Upper lobe of left lung (tissue), 6 donors: Measurements from ENCODE around the gene SPOCK2. TPM values are rescaled to one million over a fixed set of nuclear protein-coding genes. Genes with fewer than 3 reads are reported as not detected.

Experiments
- ATAC-seq, 2 donors: fragments of 200-7000 bp; cut with Tn5 transposase; one replicate each; pipeline ENCODE4 v1.9.1; 2022; ENCODE audit warnings: mild to moderate bottlenecking in 2 of 2, moderate library complexity in 2 of 2; ENCODE audit not compliant: low FRiP score in 2 of 2
- DNase-seq, 2 donors: peaks; one replicate each; pipeline ENCODE4 v3.0.0-alpha.2; 2019 to 2020
- H3K27ac ChIP-seq, 4 donors: fragments of 200-600 bp; sonication (generic); one replicate each; pipeline ENCODE4 v1.5.1; 2016 to 2019
- H3K27me3 ChIP-seq, 4 donors: fragments of 200-600 bp; sonication (generic); one replicate each; pipeline ENCODE4 v1.5.1; 2017 to 2019
- H3K36me3 ChIP-seq, 4 donors: fragments of 200-600 bp; sonication (generic); one replicate each; pipeline ENCODE4 v1.5.1; 2016 to 2019
- H3K4me1 ChIP-seq, 4 donors: fragments of 200-600 bp; sonication (generic); one replicate each; pipeline ENCODE4 v1.5.1; 2018 to 2019
- H3K4me3 ChIP-seq, 4 donors: fragments of 200-600 bp; sonication (generic); one replicate each; pipeline ENCODE4 v1.5.1; 2017 to 2019; ENCODE audit warnings: mild to moderate bottlenecking in 2 of 4, moderate library complexity in 1 of 4
- H3K9me3 ChIP-seq, 4 donors: fragments of 200-600 bp; sonication (generic); one replicate each; pipeline ENCODE4 v1.5.1; 2018 to 2019
- EP300 ChIP-seq, 4 donors: sonication (generic); formaldehyde crosslinking; IDR thresholded peaks; one replicate each; pipeline ENCODE4 v1.5.1; 2017; ENCODE audit warnings: antibody characterized with exemption in 4 of 4, control low read depth in 2 of 4
- POLR2A ChIP-seq, 4 donors: fragments of 450-650 bp; IDR thresholded peaks; one replicate each; pipeline ENCODE4 v1.5.1; 2016 to 2017; ENCODE audit warnings: antibody characterized with exemption in 4 of 4, mild to moderate bottlenecking in 2 of 4
- POLR2AphosphoS5 ChIP-seq, 2 donors: sonication (generic); formaldehyde crosslinking; IDR thresholded peaks; one replicate each; pipeline ENCODE4 v1.5.1; 2017; ENCODE audit warnings: antibody characterized with exemption in 2 of 2
- WGBS, 2 donors: methylation state at CpG; one replicate each; pipeline ENCODE4 v1.1.5; 2017 to 2018; 5-methylcytosine and 5-hydroxymethylcytosine counted together
- total RNA-seq, 6 donors: library from RNA; depleted of rRNA in 4 of 6; stranded (reverse); fragments of >200 nt in 4 of 6; gene quantifications; one replicate each; pipeline versions ENCODE4 v1.1.0 to v1.2.1, GENCODE V29; 2016 to 2021
- TF ChIP-seq, protein P1 (sequence below), 6 experiments: fragments of 450-650 bp in 4 of 6; fragments of 200-600 bp in 2 of 6; sonication (generic) in 2 of 6; IDR thresholded peaks; one replicate each; pipeline ENCODE4 v1.5.1; 2016 to 2019; ENCODE audit warnings: antibody characterized with exemption in 6 of 6
- donor health status: DM: no; HTN: no; CAD: no; lungs with moderate emphysema.
- donor health status: DM: no; HTN: yes; CAD: no; lungs with severe emphysema.

SPOCK2 gene
- total RNA-seq, 6 donors from 2014 or later: 62.9 to 532 (median 159) TPM

DNA sequence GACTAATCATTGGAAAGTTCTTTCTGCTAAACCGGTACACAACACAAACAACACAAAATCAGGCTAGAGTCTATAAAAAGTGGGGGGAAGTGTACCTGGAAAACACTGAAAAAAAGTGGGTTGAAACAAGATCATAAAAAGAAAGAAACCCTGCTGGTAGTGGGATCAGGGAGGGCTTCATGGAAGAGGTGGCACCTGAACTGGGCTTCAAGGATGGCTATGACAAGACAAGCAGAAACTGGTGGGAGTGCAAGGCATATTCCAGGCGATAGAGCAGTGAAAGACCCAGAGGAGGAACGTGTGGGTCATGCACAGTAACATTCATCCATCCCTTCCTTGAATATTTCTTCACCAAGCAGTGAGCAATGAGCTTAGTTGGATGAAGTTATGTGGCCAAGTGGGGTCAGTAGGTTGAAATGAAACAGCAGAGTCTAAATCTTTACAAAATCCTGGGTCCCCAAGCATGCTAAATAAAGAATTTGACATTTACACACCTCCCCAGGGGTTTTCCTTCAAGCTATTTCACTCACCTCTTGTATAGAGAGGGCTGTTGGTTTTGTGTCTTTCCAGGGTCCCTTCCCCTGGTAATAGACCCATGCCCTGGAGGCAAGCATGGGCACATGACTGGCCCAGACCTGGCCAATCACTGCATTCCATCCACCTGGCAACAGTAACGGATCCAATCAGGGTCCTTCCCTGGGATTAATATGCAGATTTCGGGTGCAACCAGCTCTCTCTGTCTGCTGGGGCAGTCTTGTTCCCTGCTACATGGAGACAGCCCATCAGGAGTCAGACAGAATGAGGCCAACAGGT is 38.2 kb downstream of the SPOCK2 start:
- ATAC-seq (no peak), DNase-seq (no peak)
- Histone ChIP-seq H3K4me3 (no peak overlapping the region), H3K36me3 (no peaks in the 10 kb centered on the region), H3K9me3 (no peaks in the 10 kb centered on the region), H3K4me1 (peaks cover 0 to 2% (median 0%) of the 10 kb centered on the region in 4 donors), H3K27me3 (no peaks in the 10 kb centered on the region), H3K27ac (no peak overlapping the region)
- TF ChIP-seq EP300 (IDR thresholded peaks at IDR 0.05): no peak
- TF ChIP-seq POLR2AphosphoS5 (IDR thresholded peaks at IDR 0.05): no peak
- TF ChIP-seq POLR2A (IDR thresholded peaks at IDR 0.05): no peak
- TF ChIP-seq, protein P1, sequence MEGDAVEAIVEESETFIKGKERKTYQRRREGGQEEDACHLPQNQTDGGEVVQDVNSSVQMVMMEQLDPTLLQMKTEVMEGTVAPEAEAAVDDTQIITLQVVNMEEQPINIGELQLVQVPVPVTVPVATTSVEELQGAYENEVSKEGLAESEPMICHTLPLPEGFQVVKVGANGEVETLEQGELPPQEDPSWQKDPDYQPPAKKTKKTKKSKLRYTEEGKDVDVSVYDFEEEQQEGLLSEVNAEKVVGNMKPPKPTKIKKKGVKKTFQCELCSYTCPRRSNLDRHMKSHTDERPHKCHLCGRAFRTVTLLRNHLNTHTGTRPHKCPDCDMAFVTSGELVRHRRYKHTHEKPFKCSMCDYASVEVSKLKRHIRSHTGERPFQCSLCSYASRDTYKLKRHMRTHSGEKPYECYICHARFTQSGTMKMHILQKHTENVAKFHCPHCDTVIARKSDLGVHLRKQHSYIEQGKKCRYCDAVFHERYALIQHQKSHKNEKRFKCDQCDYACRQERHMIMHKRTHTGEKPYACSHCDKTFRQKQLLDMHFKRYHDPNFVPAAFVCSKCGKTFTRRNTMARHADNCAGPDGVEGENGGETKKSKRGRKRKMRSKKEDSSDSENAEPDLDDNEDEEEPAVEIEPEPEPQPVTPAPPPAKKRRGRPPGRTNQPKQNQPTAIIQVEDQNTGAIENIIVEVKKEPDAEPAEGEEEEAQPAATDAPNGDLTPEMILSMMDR (IDR thresholded peaks at IDR 0.05): no peak
- 87 to 90% methylated on average over 5 of the region's 5 CpGs for WGBS, 2 donors

DNA sequence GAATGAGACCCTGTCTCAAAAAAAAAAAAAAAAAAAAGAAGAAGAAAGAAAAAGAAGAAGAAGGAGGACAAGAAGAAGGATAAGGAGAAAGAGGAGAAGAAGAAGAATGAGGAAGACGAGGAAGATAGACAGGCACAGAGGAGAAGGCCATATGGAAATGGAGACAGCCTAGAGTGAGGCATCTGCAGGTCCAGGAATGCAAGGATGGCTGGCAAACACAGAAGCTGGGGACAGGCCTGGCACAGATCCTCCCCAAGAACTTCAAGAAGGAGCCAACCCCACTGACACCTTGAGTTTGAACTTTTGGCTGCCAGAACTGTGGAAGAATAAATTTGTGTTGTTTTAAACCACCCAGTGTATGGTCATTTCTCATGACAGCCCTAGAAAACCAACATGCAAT is 38.9 kb downstream of the SPOCK2 start:
- WGBS, 2 donors: 82 to 86% methylated on average over 1 of the region's 1 CpG
- TF ChIP-seq, protein P1 (IDR thresholded peaks at IDR 0.05): no peak
- TF ChIP-seq EP300 (IDR thresholded peaks at IDR 0.05) (no peak), POLR2A (IDR thresholded peaks at IDR 0.05) (no peak), POLR2AphosphoS5 (IDR thresholded peaks at IDR 0.05) (no peak)
- no peaks in the 10 kb centered on the region for H3K36me3 ChIP-seq
- no peaks in the 10 kb centered on the region for H3K9me3 ChIP-seq
- H3K27me3 ChIP-seq: no peaks in the 10 kb centered on the region
- peaks cover under 1 to 5% (median 2%) of the 10 kb centered on the region in 4 donors for H3K4me1 ChIP-seq
- H3K27ac ChIP-seq: no peak overlapping the region
- H3K4me3 ChIP-seq: no peak overlapping the region
- ATAC-seq (no peak), DNase-seq (no peak)

DNA sequence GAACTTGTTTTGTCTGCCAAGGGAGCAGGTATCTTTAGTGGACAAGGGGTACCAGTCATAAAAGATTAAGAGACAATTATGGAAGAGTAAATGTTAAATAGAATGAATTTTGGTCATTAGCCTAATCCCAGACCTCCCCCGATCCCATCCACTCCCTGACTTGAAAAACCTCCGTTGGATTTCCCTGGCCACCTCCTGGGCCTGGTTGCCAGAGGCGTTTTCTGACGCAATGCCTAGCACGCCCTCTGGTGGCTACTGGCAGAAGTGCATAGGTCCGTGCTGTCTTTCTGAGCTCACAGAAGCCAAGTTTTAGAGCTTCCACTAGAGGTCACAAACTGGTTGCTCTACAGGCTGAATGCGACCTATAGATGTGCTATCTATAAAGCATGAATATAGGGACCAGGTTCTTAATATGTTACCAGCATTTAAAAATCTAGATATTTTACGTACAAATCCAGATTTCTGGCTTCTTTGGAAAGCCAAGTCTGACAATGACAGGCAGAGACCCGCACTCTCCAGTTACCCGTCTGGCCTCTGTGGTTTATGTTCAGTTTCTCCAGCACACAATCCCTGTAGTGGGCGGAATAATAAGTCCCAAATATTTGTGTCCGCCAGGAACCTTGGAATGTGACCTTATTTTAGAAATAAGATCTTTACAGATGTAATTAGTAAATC is 39.8 kb downstream of the SPOCK2 start:
- peak in 1 of 2 donors; percentile 55 for TF ChIP-seq POLR2AphosphoS5 (IDR thresholded peaks at IDR 0.05)
- TF ChIP-seq EP300 (IDR thresholded peaks at IDR 0.05): no peak
- TF ChIP-seq, protein P1 (IDR thresholded peaks at IDR 0.05): peak; percentile 94 to 99 (median 97)
- Histone ChIP-seq H3K27ac (no peak overlapping the region), H3K4me3 (no peak overlapping the region), H3K4me1 (peaks cover 3 to 8% (median 5%) of the 10 kb centered on the region in 4 donors), H3K9me3 (no peaks in the 10 kb centered on the region), H3K36me3 (no peaks in the 10 kb centered on the region), H3K27me3 (no peaks in the 10 kb centered on the region)
- DNase-seq (peak in 1 of 2 donors; percentile 91), ATAC-seq (peak; percentile 92 to 96)
- WGBS, 2 donors: 30% methylated on average over 12 of the region's 12 CpGs

DNA sequence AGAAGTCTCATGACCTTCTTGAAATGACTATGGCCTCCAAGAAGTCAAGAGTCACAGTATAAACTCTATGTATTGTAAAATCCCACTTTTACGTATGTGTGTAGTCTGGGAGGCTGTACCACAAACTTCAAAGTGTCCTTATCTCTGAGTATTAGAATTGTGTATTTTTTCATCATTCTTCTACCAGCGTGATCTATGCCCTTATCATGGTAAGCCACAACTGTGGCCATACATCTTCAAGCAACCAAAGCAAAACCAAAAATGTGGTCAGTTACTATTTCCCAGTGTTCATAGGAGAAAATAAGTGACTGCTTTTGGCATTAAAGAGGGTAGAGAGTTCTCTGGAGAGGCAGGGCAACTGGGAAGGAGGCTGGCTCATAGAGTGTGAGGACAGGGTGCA is 42.8 kb downstream of the SPOCK2 start:
- WGBS, 2 donors: 88 to 90% methylated on average over 2 of the region's 2 CpGs
- ATAC-seq (no peak), DNase-seq (no peak)
- Histone ChIP-seq H3K4me1 (peaks cover 3 to 8% (median 5%) of the 10 kb centered on the region in 4 donors), H3K27me3 (no peaks in the 10 kb centered on the region), H3K36me3 (no peaks in the 10 kb centered on the region), H3K4me3 (no peak overlapping the region), H3K27ac (no peak overlapping the region), H3K9me3 (no peaks in the 10 kb centered on the region)
- TF ChIP-seq, protein P1 (IDR thresholded peaks at IDR 0.05): no peak
